ENCODE measurements around the gene PPP1R13B.

- no peak for TF ChIP-seq GABPA (IDR thresholded peaks at IDR 0.05; ENCODE audit: low read depth)
- no peak for TF ChIP-seq CTCF (IDR thresholded peaks at IDR 0.05; ENCODE audit: insufficient read depth, low read length)
- TF ChIP-seq SPI1 (IDR thresholded peaks at IDR 0.05; ENCODE audit: borderline replicate concordance, low read depth): no peak
These were observed 132.0 kb downstream of the PPP1R13B start, which contains the start of the genes XRCC3 and ZFYVE21 for GRCh38 chr14:103715052-103716000.
